NCI-H2107 (cell line): Measurements from ENCODE around the gene BAG5.
A peak's percentile ranks its signal among the peaks of the same experiment; 100 is the strongest.
"Not testable (repeated sequence)": the region's sequence is repeated elsewhere in the genome, so short reads cannot be mapped to it uniquely, and the experiment has no call there.

Source experiments
- DNase-seq: peaks from one replicate; lab custom pipeline; 2025; lab: John Stamatoyannopoulos, UW

BAG5 gene

GRCh38 chr14:103562429-103563225 is at the start of gene BAG5, which contains the start of gene COA8:
Gene BAG5 (minus strand): TSS chr14:103562657. CDS start chr14:103561164, 1,493 bp downstream.
Gene COA8 (plus strand): TSS chr14:103562960. CDS start chr14:103563002, 42 bp downstream.
- DNase-seq = peak; percentile 67

DNA sequence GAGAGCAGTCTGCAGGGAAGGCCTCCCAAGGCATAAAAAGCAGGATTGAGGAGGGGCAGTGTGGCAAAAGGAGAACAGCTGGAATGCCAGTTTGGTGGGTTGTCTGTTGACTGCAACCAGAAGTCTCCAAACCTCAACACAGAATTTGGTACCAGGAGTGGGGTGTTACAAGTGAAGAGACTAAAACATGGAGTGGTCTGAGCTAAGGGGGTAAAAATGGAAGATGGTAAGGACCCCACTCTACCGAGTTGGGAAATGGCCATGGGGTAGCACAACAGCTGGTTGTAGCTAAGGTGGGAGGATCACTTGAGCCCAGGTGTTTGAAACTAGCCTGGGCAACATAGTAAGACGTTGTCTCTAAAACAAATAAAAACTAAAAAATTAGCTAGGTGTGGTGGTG is 48.8 kb upstream of the BAG5 start:
- DNase-seq = no peak

GRCh38 chr14:103609081-103609480 is 46.6 kb upstream of the BAG5 start:
- DNase-seq = not testable (repeated sequence)

DNA sequence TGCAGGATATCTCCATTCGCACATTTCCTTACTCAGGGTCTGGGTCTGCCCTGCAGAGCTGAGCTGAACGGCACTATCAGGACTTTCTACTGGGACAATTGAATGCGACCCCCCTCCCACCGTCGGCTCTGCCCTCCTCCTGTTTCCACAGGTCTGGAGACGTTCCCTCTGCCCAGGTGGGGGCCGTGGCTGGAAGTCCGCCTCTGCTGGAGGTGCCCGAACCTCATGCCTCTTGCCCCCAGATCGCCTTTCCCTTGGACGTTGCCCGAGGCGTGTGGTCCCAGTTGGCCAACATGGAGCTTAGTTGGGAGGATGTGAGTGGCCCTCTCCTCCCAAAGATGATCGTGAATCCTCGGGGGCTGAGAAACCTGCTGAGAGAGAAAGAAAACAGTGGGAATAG is 45.4 kb upstream of the BAG5 start:
- no peak for DNase-seq

- peak; percentile 72 for DNase-seq
These were observed 44.7 kb upstream of the BAG5 start for GRCh38 chr14:103606963-103607668.

DNA sequence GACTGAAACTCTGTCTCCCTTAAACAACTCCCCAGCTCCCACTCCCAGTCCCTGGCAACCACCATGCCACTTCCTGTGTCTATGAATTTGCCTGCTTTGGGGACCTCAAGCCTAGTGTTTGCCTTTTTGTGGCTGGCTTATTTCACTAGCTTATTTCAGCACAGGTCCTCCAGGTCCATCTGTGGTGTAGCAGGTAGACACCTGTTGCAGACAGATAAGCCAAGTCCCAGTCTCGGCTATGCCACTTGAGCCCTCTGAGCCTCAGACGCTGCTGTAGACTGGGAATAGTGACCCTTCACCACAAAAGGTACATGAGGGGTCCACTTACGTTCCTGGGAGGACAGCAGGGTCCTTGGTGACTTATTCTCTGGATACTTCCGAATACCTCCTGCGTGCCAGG is 42.2 kb upstream of the BAG5 start:
- DNase-seq = no peak

- DNase-seq = no peak
These were observed 38.0 kb upstream of the BAG5 start for GRCh38 chr14:103600503-103600902.

DNA sequence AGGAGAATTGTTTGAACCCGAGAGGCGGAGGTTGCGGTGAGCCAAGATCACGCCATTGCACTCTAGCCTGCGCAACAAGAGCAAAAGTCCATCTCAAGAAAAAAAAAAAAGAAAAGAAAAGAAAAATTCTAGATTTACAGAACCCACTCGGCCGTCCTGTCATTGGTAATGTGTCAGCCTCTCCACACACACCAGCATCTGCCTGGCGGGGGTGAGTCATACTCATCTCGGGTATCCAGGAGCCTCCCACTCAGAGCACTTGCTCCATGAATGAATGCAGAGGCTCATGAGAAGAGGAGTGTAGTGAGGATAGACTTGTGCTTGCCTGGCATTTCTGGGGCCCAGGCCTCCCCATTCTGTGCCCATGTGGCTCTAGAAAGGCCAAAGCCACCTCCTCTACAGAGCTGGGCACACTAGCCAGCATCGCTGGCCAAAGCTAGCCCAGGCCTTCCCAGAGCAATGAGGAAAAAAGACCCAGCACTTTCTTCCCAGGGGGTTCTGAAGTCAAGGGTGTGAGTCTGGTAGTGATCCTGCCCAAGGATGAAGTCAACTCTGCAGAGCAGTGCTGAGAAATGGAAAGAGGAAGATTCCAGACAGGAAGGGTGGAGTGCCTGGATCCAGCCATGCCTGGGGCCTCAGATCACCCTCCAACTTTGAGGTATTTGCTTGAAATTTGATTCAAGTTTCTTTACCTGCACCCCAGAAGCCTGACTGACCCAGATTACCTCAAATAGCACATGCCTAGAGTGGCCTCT is 35.3 kb upstream of the BAG5 start:
- DNase-seq = peak; percentile 52

GRCh38 chr14:103594265-103594664 is 31.8 kb upstream of the BAG5 start:
- DNase-seq = peak; percentile 82

DNA sequence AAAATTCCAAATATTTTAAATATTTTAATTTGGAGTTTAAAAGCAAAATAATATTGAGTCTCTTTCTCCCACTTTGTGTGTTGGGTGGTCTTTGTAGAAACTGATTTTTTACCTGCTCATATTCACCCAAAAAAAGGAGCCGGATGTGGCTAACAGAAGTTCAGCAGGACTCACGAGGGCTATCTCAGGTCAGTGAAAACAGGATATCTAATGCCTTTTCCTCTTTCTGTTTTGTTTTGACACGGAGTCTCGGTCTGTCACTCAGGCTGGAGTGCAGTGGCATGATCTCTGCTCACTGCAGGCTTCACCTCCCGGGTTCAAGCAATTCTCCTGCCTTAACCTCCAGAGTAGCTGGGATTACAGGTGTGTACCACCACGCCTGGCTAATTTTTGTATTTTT is 31.1 kb upstream of the BAG5 start:
- no peak for DNase-seq

- DNase-seq = no peak
These were observed 22.0 kb upstream of the BAG5 start for GRCh38 chr14:103584326-103584915.

DNA sequence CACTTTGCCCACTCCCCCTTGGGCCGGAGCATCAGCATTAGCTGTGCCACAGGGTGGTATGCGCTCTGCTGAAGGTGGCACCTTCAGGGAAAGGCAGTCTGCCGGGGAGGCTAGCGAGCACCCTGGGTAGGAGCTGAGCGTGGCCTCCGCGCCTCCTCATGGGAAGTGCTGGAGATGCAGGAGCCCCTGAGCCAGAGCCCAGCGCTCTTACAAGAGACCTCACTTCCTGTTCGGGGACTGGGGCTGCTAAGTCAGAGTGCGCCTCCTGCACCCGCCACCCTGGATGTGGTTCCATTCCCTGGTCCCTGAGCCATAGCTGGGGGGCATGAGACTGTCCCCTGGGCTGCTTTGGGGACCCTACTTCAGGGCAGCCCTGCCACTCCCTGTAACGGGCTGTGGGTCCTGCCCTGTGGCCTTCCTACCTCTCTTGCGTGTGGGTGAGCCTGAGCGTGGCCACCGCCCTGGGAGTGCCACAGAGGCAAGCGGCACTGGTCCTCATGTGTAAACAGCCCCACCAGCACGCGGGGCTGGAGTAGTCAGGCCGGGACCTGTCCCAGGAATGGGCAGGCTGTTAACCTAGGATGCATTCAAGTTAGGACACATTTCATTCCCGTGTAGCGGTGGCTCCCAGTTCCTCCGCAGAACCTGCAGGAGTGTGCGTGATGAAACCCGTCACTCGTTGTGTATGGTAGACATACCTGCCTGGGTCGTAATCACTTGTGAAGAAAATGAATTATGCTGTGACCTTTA is 19.7 kb upstream of the BAG5 start:
- no peak for DNase-seq

- DNase-seq = no peak
These were observed 18.7 kb upstream of the BAG5 start for GRCh38 chr14:103581206-103581605.

DNA sequence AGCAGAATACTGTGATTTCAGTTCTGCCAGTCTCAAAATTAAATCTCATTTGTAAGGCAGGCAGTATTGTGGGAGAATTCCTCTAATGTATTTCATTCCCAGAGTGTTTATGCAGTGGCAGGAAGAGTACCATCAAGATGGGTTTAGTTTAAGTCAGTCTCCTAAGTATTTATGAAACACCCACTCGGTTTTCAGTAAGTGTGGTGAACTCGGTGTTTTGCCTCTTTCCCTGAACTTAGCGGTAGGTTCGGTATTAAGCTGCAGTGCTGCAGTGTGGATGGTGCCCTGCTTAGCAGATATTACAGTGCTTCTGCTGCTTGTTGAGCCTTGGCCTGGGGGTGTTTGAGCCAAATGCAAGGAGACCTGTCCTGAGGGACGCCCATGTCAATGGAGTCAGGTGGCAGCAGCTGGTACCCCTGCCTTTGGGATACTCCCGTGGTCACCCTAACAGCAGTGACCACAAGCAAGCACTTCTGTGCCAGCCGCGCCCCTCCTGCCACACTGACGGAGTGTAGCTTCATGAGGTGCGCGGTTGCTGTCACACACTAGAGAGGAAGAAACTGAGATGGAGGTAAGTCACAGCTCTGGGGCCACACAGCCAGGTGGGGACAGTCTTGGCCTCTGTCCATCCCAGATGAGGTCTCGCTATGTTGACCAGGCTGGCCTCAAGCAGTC is 16.1 kb upstream of the BAG5 start:
- no peak for DNase-seq

- no peak for DNase-seq
These were observed 14.0 kb upstream of the BAG5 start for GRCh38 chr14:103576371-103577024.

DNA sequence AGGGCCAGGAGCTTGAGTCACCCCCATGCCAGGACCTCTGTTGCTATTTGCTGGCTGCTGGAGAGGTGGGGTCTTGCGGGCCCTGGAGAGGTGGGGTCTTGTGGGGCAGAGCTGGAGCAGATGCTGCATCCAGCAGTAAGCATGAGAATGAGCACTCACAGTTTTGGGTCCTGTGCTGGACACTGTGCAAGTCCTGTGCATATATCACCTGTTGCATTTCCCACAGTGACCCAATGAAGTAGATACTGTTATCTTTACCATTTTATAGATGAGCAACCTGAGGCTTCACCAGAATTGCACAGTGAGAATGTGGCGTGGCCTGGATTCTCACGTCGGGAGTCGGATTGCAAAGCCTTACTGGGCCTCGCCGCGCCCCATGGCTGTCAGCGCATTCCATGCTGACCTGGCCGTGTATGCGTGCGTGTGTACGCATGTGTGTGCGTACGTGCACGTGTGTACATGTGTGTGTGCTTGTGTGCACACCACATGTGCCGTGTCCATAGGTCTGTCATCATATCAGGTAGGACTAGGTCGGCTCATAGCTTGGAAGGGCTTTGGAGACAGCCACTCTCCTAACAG is 12.3 kb upstream of the BAG5 start:
- no peak for DNase-seq

DNA sequence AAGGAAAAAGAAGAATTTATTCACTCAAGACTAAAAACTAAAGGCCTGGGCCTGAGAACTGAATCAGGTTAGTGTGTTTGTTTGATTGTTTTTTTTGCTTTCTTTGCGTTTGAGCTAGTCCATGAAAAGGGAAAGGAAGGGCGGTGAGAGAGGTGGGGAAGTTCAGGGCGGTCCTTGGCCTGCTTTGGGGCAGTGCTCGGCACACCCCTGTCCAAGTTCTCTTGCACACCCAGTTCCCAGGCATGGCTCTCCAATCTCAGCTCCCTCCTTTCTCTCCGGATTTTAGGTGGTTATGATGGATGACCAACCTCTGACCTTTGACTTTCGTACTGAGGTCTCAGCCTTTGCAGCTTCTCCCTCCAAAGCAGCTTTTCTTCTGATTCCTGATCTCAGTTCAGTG is 11.6 kb upstream of the BAG5 start:
- no peak for DNase-seq

- DNase-seq = no peak
These were observed 7.0 kb upstream of the BAG5 start for GRCh38 chr14:103569408-103569807.

DNA sequence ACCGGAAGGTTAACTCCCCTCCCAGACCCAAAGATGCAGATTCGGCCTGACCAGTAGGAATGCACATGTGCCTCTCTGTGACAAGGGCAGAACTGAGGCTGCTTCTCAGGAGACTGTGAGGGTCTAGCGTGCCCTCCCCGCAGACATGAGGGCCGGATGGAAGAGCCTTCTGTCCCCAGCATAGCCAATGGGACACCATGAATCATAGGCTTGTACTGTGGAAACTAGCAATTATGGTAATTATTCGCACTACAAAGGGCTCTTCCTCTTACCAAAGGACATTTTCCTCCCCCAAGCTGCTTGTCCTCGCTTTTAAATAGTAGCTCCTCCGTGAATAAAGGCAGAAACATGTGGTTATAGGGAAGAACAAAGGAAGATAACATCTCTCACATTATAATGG is 6.5 kb upstream of the BAG5 start:
- no peak for DNase-seq
